OCI-LY3 (cell line): ENCODE measurements around the gene TPM1.

Experiments
- CTCF ChIP-seq: fragments of 200-600, 300-600 bp; sonication (generic); IDR thresholded peaks from 2 replicates; pipeline ENCODE4 v1.5.1; 2014; ENCODE audit warnings: antibody characterized with exemption, low read length, low read depth
- EZH2phosphoT487 ChIP-seq: fragments of 200-600 bp; shearing (Covaris generic); IDR thresholded peaks from 2 replicates; pipeline ENCODE4 v1.6.1; 2018; ENCODE audit warnings: antibody characterized with exemption, mixed run types, low read depth

GRCh38 chr15:63109498-63109897 is 67.0 kb downstream of the TPM1 start:
- TF ChIP-seq CTCF (no peak), EZH2phosphoT487 (no peak)
